GM12878 (cell line): ENCODE data around the gene ARMS2. TPM values are rescaled to one million over a fixed set of nuclear protein-coding genes. Genes with fewer than 3 reads are reported as not detected.

Experiments
- ATAC-seq: fragments of 200-7000 bp; cut with Tn5 transposase; 3 replicates; pipeline ENCODE4 v1.9.1; 2020; ENCODE audit warnings: mild to moderate bottlenecking, moderate library complexity
- BruUV-seq: library from RNA; stranded (reverse); fragments of 400-500 nt; replicated peaks from 2 replicates; lab custom pipeline; 2021; lab: Mats Ljungman, UMichigan
- CTCF ChIA-PET: fragments of 300-600 bp; sonication (Branson Sonifier 250); formaldehyde crosslinking; extraction: SDS; loops from one replicate; lab custom pipeline; 2021; ENCODE audit warnings: inconsistent platforms; lab: Yijun Ruan, JAX
- POLR2A ChIA-PET: fragments of 350-600 bp; formaldehyde crosslinking; extraction: SDS; loops from one replicate; lab custom pipeline; 2021; ENCODE audit warnings: inconsistent platforms; lab: Charles Lee
- RAD21 ChIA-PET: fragments of 300-600 bp; sonication (Branson Sonifier 250); formaldehyde crosslinking; loops from one replicate; lab custom pipeline; 2023; ENCODE audit warnings: antibody characterized with exemption; ENCODE audit not compliant: unreplicated experiment; lab: Charles Lee
- SMC1A ChIA-PET: fragments of 300-600 bp; sonication (Branson Sonifier 250); formaldehyde crosslinking; loops from one replicate; lab custom pipeline; 2023; ENCODE audit not compliant: unreplicated experiment, uncharacterized antibody; lab: Charles Lee
- DNase-seq: peaks from one replicate; pipeline ENCODE4 v3.0.0-alpha.2; 2011; ENCODE audit warnings: low read depth, low spot score
- FAIRE-seq: peaks from 3 replicates; lab custom pipeline; 2011; peaks lifted over from hg19 to GRCh38; lab: Jason Lieb, UNC
- H2AFZ ChIP-seq: 2 replicates; pipeline ENCODE4 v1.6.0; 2011; ENCODE audit warnings: low read depth, low read length, control low read depth; ENCODE audit not compliant: control insufficient read depth
- H3K27ac ChIP-seq: 2 replicates; pipeline ENCODE4 v1.5.1; 2011; ENCODE audit warnings: control low read depth; ENCODE audit not compliant: control insufficient read depth, insufficient read depth
- H3K27me3 ChIP-seq, 2 experiments: replicated peaks in 1 of 2; 2 replicates each; pipeline versions ENCODE4 v1.6.0 to v1.6.1; 2011; ENCODE audit warnings: low read length in 1 of 2; ENCODE audit not compliant: control insufficient read depth in 2 of 2, insufficient read depth in 2 of 2
- H3K36me3 ChIP-seq, 2 experiments: 2 replicates each; pipeline ENCODE4 v1.5.1; 2011; ENCODE audit warnings: low read length in 1 of 2; ENCODE audit not compliant: control insufficient read depth in 2 of 2, insufficient read depth in 2 of 2
- H3K4me1 ChIP-seq: 2 replicates; pipeline ENCODE4 v1.6.1; 2011; ENCODE audit warnings: mild to moderate bottlenecking, low read length, moderate library complexity, mixed read lengths; ENCODE audit not compliant: control insufficient read depth, insufficient read depth
- H3K4me2 ChIP-seq: 2 replicates; pipeline ENCODE4 v1.6.0; 2011; ENCODE audit warnings: control low read depth; ENCODE audit not compliant: control insufficient read depth, insufficient read depth
- H3K4me3 ChIP-seq: fragments of 200-600 bp; sonication (generic); 2 replicates; pipeline ENCODE4 v1.5.1; 2016
- H3K79me2 ChIP-seq: 2 replicates; pipeline ENCODE4 v1.6.0; 2011; ENCODE audit warnings: low read length; ENCODE audit not compliant: control insufficient read depth, insufficient read depth
- H3K9ac ChIP-seq: 2 replicates; pipeline ENCODE4 v1.8.0; 2011; ENCODE audit warnings: low read length, control low read depth, mixed read lengths; ENCODE audit not compliant: control insufficient read depth, insufficient read depth
- H3K9me3 ChIP-seq: replicated peaks from 3 replicates; pipeline ENCODE4 v1.5.1; 2011; ENCODE audit warnings: mild to moderate bottlenecking, low read length; ENCODE audit not compliant: control insufficient read depth, insufficient read depth
- H4K20me1 ChIP-seq: 2 replicates; pipeline ENCODE4 v1.6.0; 2011; ENCODE audit not compliant: control insufficient read depth, insufficient read depth
- ATF2 ChIP-seq: IDR thresholded peaks from 2 replicates; pipeline ENCODE4 v1.6.1; 2012; ENCODE audit warnings: low read length, inconsistent platforms
- E2F8 ChIP-seq: fragments of 450-650 bp; IDR thresholded peaks from 2 replicates; pipeline ENCODE4 v1.6.1; 2018; ENCODE audit warnings: mild to moderate bottlenecking, low read depth, moderate library complexity; ENCODE audit not compliant: partially characterized antibody
- FOS ChIP-seq: IDR thresholded peaks from 3 replicates; pipeline ENCODE4 v1.6.1; 2011; ENCODE audit warnings: borderline replicate concordance; ENCODE audit not compliant: insufficient read length; ENCODE audit errors: extremely low read depth
- GABPA ChIP-seq: IDR thresholded peaks from 2 replicates; pipeline ENCODE4 v1.6.1; 2014; ENCODE audit warnings: antibody characterized with exemption, low read depth, mild to moderate bottlenecking, inconsistent platforms
- MEF2B ChIP-seq: fragments of 450-650 bp; IDR thresholded peaks from 2 replicates; pipeline ENCODE4 v1.6.1; 2018; ENCODE audit warnings: mild to moderate bottlenecking, moderate library complexity; ENCODE audit not compliant: partially characterized antibody, poor library complexity, severe bottlenecking
- NR2C1 ChIP-seq: fragments of 450-650 bp; IDR thresholded peaks from 2 replicates; pipeline ENCODE4 v1.6.1; 2017; ENCODE audit warnings: antibody characterized with exemption, mild to moderate bottlenecking, moderate library complexity
- NR2C2 ChIP-seq: IDR thresholded peaks from 2 replicates; pipeline ENCODE4 v1.6.1; 2011; ENCODE audit warnings: borderline replicate concordance, low read depth; ENCODE audit not compliant: control insufficient read depth, insufficient read length
- POLR2AphosphoS2 ChIP-seq: IDR thresholded peaks from 2 replicates; pipeline ENCODE4 v1.6.1; 2011; ENCODE audit warnings: low read depth, mild to moderate bottlenecking, low read length, improper control_type of control experiment, moderate library complexity
- SRF ChIP-seq, 2 experiments: IDR thresholded peaks; 2 replicates each; pipeline ENCODE4 v1.6.1; 2011; ENCODE audit warnings: low read depth in 2 of 2, low read length in 2 of 2, mild to moderate bottlenecking in 1 of 2, moderate library complexity in 1 of 2
- ZBED1 ChIP-seq: IDR thresholded peaks from 2 replicates; pipeline ENCODE4 v1.6.1; 2016; ENCODE audit warnings: borderline replicate concordance
- ZNF217 ChIP-seq: fragments of 450-650 bp; IDR thresholded peaks from 2 replicates; pipeline ENCODE4 v1.6.1; 2017; ENCODE audit warnings: antibody characterized with exemption, mild to moderate bottlenecking
- WGBS: methylation state at CpG from one replicate; pipeline ENCODE4 v1.1.6; 2016; ENCODE audit warnings: low lambda C conversion rate; ENCODE audit not compliant: insufficient replicate concordance, insufficient coverage; ENCODE audit errors: missing lambda C conversion rate; 5-methylcytosine and 5-hydroxymethylcytosine counted together
- in situ Hi-C: fragments of 300-500 bp; cut with MboI; formaldehyde crosslinking; loops from 9 replicates; pipeline ENCODE4 v1.14.3; 2018; ENCODE audit warnings: mixed read lengths
- intact Hi-C: fragments of 100-400 bp; cut with micrococcal nuclease; formaldehyde crosslinking; loops from one replicate; pipeline ENCODE4 v1.14.2; 2022; ENCODE audit not compliant: unreplicated experiment
- polyA plus RNA-seq, 11 experiments: library from polyadenylated mRNA; depleted of rRNA in 4 of 11; unstranded in 6 of 11; stranded (reverse) in 5 of 11; fragments of >200 nt; fragmentation: Nextera tagmentation in 4 of 11; fragmentation: Illumina TruSeq in 1 of 11; extraction: Ambion mirVana in 4 of 11; extraction: Trizol in 1 of 11; gene quantifications; 1 replicate in 1 of 11; 2 replicates in 10 of 11; pipeline versions ENCODE4 v1.2.1 to v1.2.3, GENCODE V29; 2011 to 2016; ENCODE audit warnings: inconsistent platforms in 2 of 11, missing spikeins in 2 of 11, low read depth in 1 of 11
- total RNA-seq, 4 experiments: library from RNA; depleted of rRNA in 3 of 4; stranded (reverse); fragments of >200 nt in 3 of 4; fragmentation: Illumina TruSeq in 1 of 4; extraction: Trizol in 1 of 4; gene quantifications; 2 replicates each; pipeline versions ENCODE4 v1.2.1 to v1.2.3, GENCODE V29; 2013 to 2021
- TF ChIP-seq, protein P1 (sequence below): IDR thresholded peaks from 2 replicates; pipeline ENCODE4 v1.6.1; 2012; ENCODE audit warnings: improper control_type of control experiment, low read depth, low read length; ENCODE audit not compliant: insufficient replicate concordance

The ARMS2 gene
- total and polyA plus RNA-seq, 10 of the 15 experiments (the other 5 are each of a cell fraction or from before 2014, with no cell fraction given) = not detected

DNA sequence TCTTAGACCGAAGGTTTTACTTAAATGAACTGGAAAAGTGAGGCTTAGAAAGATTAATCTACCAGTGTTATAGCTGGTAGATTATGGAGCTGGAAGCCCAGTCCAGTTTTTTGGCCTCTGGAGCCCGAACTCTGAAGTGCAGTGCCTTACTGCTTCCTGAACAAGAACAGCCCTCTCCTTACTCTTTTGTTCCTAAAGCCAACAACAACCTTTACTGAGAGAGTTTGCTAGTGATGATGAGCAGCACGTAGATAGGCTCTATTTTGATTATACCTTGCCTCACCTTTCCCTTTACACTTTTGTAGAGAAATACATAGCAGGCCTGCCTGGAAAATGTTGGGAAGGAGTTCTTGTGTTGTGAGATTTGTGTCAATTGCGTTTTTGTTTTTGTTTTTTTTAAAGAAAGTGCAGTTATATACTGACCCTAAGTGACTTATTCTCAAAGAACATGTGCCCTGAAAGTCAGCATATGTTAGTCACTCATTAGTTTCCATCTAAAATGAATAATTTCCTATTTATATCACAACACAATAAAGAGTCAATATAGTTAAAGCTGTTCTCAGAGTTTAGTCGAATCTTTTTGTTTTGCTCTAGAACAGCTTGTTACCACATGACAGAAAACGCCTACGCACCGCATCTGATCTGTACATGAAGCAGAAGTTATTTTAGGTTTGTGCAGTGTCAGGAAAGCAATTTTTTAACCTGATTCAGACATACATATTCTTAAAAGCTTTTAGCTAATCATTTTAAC is 46.9 kb upstream of the ARMS2 start:
- H3K9me3 ChIP-seq = no peaks in the 10 kb centered on the region
- SMC1A ChIA-PET = interaction anchor here (1.1 to 1.4 kb wide), 2 partner anchors 8 to 12 kb away, joined by 4 read pairs; no protein-coding TSS in a partner anchor
- BruUV-seq = no TSS peak
- no peaks in the 10 kb centered on the region for H3K4me1 ChIP-seq
- H3K36me3 ChIP-seq = no peaks in the 10 kb centered on the region
- no peak for ATAC-seq
- H3K4me2 ChIP-seq = no peak overlapping the region
- H3K27ac ChIP-seq = no peak overlapping the region
- H3K4me3 ChIP-seq = no peak overlapping the region
- H3K9ac ChIP-seq = no peak overlapping the region
- RAD21 ChIA-PET = interaction anchor here (0.7 kb wide), 1 partner anchor 28 kb away, joined by 3 read pairs; no protein-coding TSS in a partner anchor
- H3K79me2 ChIP-seq = no peaks in the 10 kb centered on the region
- POLR2A ChIA-PET = no interaction called here
- H2AFZ ChIP-seq = no peak overlapping the region
- no peak for FAIRE-seq
- intact Hi-C loops (no loop called here), in situ Hi-C loops (no loop called here)
- CTCF ChIA-PET = interaction anchor here (0.8 to 1.6 kb wide), 2 partner anchors 11 to 28 kb away, joined by 5 to 6 read pairs; no protein-coding TSS in a partner anchor
- DNase-seq = no peak
- no peaks in the 10 kb centered on the region for H3K27me3 ChIP-seq
- WGBS = 40% methylated on average over 8 of the region's 8 CpGs
- no peaks in the 10 kb centered on the region for H4K20me1 ChIP-seq
- no peak for TF ChIP-seq MEF2B
- no peak for TF ChIP-seq FOS
- no peak for TF ChIP-seq POLR2AphosphoS2
- TF ChIP-seq ZBED1 = no peak
- no peak for TF ChIP-seq NR2C1
- TF ChIP-seq SRF (IDR thresholded peaks at IDR 0.05; ENCODE audit: low read depth in 2 of 2, low read length in 2 of 2) = no peak
- TF ChIP-seq NR2C2 = no peak
- no peak for TF ChIP-seq GABPA
- TF ChIP-seq, protein P1, sequence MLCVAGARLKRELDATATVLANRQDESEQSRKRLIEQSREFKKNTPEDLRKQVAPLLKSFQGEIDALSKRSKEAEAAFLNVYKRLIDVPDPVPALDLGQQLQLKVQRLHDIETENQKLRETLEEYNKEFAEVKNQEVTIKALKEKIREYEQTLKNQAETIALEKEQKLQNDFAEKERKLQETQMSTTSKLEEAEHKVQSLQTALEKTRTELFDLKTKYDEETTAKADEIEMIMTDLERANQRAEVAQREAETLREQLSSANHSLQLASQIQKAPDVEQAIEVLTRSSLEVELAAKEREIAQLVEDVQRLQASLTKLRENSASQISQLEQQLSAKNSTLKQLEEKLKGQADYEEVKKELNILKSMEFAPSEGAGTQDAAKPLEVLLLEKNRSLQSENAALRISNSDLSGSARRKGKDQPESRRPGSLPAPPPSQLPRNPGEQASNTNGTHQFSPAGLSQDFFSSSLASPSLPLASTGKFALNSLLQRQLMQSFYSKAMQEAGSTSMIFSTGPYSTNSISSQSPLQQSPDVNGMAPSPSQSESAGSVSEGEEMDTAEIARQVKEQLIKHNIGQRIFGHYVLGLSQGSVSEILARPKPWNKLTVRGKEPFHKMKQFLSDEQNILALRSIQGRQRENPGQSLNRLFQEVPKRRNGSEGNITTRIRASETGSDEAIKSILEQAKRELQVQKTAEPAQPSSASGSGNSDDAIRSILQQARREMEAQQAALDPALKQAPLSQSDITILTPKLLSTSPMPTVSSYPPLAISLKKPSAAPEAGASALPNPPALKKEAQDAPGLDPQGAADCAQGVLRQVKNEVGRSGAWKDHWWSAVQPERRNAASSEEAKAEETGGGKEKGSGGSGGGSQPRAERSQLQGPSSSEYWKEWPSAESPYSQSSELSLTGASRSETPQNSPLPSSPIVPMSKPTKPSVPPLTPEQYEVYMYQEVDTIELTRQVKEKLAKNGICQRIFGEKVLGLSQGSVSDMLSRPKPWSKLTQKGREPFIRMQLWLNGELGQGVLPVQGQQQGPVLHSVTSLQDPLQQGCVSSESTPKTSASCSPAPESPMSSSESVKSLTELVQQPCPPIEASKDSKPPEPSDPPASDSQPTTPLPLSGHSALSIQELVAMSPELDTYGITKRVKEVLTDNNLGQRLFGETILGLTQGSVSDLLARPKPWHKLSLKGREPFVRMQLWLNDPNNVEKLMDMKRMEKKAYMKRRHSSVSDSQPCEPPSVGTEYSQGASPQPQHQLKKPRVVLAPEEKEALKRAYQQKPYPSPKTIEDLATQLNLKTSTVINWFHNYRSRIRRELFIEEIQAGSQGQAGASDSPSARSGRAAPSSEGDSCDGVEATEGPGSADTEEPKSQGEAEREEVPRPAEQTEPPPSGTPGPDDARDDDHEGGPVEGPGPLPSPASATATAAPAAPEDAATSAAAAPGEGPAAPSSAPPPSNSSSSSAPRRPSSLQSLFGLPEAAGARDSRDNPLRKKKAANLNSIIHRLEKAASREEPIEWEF = no peak
- no peak for TF ChIP-seq E2F8
- no peak for TF ChIP-seq ATF2
- no peak for TF ChIP-seq ZNF217
